ENCODE measurements around the gene TTN. TPM values are rescaled to one million over a fixed set of nuclear protein-coding genes. Genes with fewer than 3 reads are reported as not detected.

TTN gene
- total RNA-seq, 1 experiment from 2014 or later: 1.1 TPM

DNA sequence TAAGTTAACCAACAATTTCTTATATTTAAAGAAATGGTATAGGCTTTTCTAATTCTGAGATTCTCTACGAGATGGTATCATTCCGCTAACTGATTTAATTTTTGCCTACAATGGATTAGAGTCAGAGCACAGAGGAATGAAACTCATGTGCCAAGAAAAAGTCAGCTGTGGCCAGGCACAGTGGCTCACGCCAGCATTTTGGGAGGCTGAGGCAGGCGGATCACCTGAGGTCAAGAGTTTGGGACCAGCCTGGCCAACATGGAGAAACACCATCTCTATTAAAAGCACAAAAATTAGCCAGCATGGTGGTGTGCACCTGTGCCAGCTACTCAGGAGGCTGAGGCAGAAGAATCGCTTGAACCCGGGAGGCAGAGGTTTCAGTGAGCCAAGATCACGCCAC, 17.0 kb upstream of the TTN start:
- CTCF ChIA-PET: no interaction called here
- POLR2A ChIA-PET (ENCODE audit: unreplicated experiment): no interaction called here
- no TSS peak for BruUV-seq (replicated peaks)

DNA sequence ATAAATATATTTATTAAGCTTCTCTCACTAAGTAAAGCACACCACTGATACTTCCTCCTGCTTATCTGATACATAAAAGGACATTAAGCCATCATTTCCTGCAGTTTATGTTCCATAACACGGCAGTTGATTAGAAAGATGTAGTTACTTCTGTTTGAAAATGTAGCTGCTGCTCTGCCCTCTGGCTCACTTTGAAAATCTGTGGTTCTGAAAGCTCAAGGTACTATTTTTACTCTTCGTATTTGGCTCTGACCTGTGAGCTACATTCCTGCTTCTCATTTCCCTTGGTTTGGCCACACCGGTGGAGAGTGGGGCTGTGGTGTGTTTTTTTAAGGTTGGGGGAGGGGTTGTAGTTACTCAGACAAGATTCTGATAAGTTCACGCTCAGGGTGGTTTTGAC, 12.8 kb upstream of the TTN start:
- H3K4me2 ChIP-seq (ENCODE audit: low read length): no peak overlapping the region
- POLR2A ChIA-PET (ENCODE audit: unreplicated experiment): interaction anchor here (0.6 kb wide), 1 partner anchor 556 kb away, joined by 5 read pairs; no protein-coding TSS in a partner anchor
- no peaks in the 10 kb centered on the region for H3K36me3 ChIP-seq (ENCODE audit: low read depth, low read length)
- DNase-seq (no peak), ATAC-seq (no peak)
- intact Hi-C loops (cut with micrococcal nuclease): no loop called here
- BruUV-seq (replicated peaks): no TSS peak
- H3K79me2 ChIP-seq (ENCODE audit: low read length): no peaks in the 10 kb centered on the region
- peak overlapping the region; percentile 56; the same call in 1 of the 2 replicates for H2AFZ ChIP-seq (ENCODE audit: low read length)
- H3K27ac ChIP-seq (ENCODE audit: low read length): no peak overlapping the region
- H3K4me3 ChIP-seq (ENCODE audit: low read length): no peak overlapping the region
- H3K27me3 ChIP-seq (ENCODE audit: low read length): no peaks in the 10 kb centered on the region
- CTCF ChIA-PET: interaction anchor here (0.7 kb wide), 1 partner anchor 154 kb away, joined by 3 read pairs; no protein-coding TSS in a partner anchor
- H4K20me1 ChIP-seq (ENCODE audit: low read length): no peaks in the 10 kb centered on the region
- TF ChIP-seq EZH2phosphoT487 (IDR thresholded peaks at IDR 0.05; ENCODE audit: borderline replicate concordance, low read length) (no peak), EZH2 (IDR thresholded peaks at IDR 0.05; ENCODE audit: low read length, unreplicated experiment) (no peak)
- TF ChIP-seq, protein P1, sequence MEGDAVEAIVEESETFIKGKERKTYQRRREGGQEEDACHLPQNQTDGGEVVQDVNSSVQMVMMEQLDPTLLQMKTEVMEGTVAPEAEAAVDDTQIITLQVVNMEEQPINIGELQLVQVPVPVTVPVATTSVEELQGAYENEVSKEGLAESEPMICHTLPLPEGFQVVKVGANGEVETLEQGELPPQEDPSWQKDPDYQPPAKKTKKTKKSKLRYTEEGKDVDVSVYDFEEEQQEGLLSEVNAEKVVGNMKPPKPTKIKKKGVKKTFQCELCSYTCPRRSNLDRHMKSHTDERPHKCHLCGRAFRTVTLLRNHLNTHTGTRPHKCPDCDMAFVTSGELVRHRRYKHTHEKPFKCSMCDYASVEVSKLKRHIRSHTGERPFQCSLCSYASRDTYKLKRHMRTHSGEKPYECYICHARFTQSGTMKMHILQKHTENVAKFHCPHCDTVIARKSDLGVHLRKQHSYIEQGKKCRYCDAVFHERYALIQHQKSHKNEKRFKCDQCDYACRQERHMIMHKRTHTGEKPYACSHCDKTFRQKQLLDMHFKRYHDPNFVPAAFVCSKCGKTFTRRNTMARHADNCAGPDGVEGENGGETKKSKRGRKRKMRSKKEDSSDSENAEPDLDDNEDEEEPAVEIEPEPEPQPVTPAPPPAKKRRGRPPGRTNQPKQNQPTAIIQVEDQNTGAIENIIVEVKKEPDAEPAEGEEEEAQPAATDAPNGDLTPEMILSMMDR (conservative IDR thresholded peaks at IDR 0.05; ENCODE audit: low read depth, low read length): no peak
- no peaks in the 10 kb centered on the region for H3K9me3 ChIP-seq (ENCODE audit: low read length)
- no peaks in the 10 kb centered on the region for H3K9me2 ChIP-seq (replicated peaks; ENCODE audit: low read length)
- peaks cover 4% of the 10 kb centered on the region; the same call in 1 of the 2 replicates for H3K4me1 ChIP-seq (ENCODE audit: insufficient read depth, low read length)
- H3F3A ChIP-seq (ENCODE audit: low read length, unreplicated experiment): no peaks in the 10 kb centered on the region
- no peak overlapping the region for H3K9ac ChIP-seq (ENCODE audit: low read length)

More for the DNA sequence above, 17.0 kb upstream of the TTN start:
- Histone ChIP-seq H2AFZ (ENCODE audit: low read length) (no peak overlapping the region), H3K27ac (ENCODE audit: low read length) (no peak overlapping the region), H3K36me3 (ENCODE audit: low read depth, low read length) (no peaks in the 10 kb centered on the region), H3K4me1 (ENCODE audit: insufficient read depth, low read length) (peaks cover 15% of the 10 kb centered on the region), H4K20me1 (ENCODE audit: low read length) (no peaks in the 10 kb centered on the region), H3K27me3 (ENCODE audit: low read length) (no peaks in the 10 kb centered on the region), H3K4me3 (ENCODE audit: low read length) (no peak overlapping the region), H3K4me2 (ENCODE audit: low read length) (no peak overlapping the region), H3K9me2 (replicated peaks; ENCODE audit: low read length) (no peaks in the 10 kb centered on the region), H3K79me2 (ENCODE audit: low read length) (no peaks in the 10 kb centered on the region), H3K9ac (ENCODE audit: low read length) (no peak overlapping the region), H3K9me3 (ENCODE audit: low read length) (no peaks in the 10 kb centered on the region), H3F3A (ENCODE audit: low read length, unreplicated experiment) (no peaks in the 10 kb centered on the region)
- TF ChIP-seq EZH2phosphoT487 (IDR thresholded peaks at IDR 0.05; ENCODE audit: borderline replicate concordance, low read length): no peak
- TF ChIP-seq, protein P1 (conservative IDR thresholded peaks at IDR 0.05; ENCODE audit: low read depth, low read length): no peak
- TF ChIP-seq EZH2 (IDR thresholded peaks at IDR 0.05; ENCODE audit: low read length, unreplicated experiment): no peak
- DNase-seq: no peak
- no peak for ATAC-seq
- intact Hi-C loops (cut with micrococcal nuclease): no loop called here

DNA sequence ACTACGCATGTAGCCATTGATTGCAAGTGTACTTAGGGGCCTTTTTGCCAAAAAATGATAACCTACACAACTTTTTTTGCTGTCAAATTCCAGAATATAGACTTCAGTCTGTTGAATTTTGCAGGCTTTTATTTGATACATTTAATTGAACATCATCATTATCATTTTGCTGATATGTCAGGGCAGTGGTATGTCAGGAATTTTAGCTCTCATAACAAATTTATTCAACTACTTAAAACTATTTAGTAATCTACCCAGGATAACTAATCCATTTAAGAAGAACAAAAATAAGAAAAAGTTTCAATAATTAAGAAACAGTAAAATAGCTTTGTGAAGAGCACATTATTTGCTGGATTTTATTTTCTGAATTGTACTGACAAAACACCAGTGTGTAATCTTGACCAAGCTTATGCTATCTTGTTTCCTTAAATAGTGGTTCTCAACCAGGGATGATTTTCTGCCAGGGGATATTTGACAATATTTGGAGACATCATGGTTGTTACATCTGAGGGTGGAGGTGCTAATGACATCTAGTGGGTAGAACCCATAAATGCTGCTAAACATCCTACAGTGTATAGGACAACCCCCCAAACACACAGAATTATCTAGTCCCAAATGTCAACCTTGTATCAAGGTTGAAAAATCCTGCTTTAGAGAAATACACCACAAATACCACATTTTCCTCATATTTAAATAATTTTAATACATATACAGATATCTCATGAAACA, 12.1 kb upstream of the TTN start:
- CTCF ChIA-PET: interaction anchor here (0.7 kb wide), 1 partner anchor 153 kb away, joined by 3 read pairs; no protein-coding TSS in a partner anchor
- no peak for TF ChIP-seq EZH2 (IDR thresholded peaks at IDR 0.05; ENCODE audit: low read length, unreplicated experiment)
- TF ChIP-seq EZH2phosphoT487 (IDR thresholded peaks at IDR 0.05; ENCODE audit: borderline replicate concordance, low read length): no peak
- TF ChIP-seq, protein P1 (conservative IDR thresholded peaks at IDR 0.05; ENCODE audit: low read depth, low read length): no peak
- H3K4me1 ChIP-seq (ENCODE audit: insufficient read depth, low read length): no peaks in the 10 kb centered on the region; the same call in 1 of the 2 replicates
- POLR2A ChIA-PET (ENCODE audit: unreplicated experiment): interaction anchor here (0.6 kb wide), 1 partner anchor 71 kb away, joined by 3 read pairs; no protein-coding TSS in a partner anchor
- ATAC-seq (no peak), DNase-seq (no peak)
- H3K9me3 ChIP-seq (ENCODE audit: low read length): no peaks in the 10 kb centered on the region
- H3K27ac ChIP-seq (ENCODE audit: low read length): no peak overlapping the region
- intact Hi-C loops (cut with micrococcal nuclease): no loop called here
- no peaks in the 10 kb centered on the region for H3K36me3 ChIP-seq (ENCODE audit: low read depth, low read length)
- H3K4me3 ChIP-seq (ENCODE audit: low read length): no peak overlapping the region
- no peak overlapping the region for H3K4me2 ChIP-seq (ENCODE audit: low read length)
- H3F3A ChIP-seq (ENCODE audit: low read length, unreplicated experiment): no peaks in the 10 kb centered on the region
- H2AFZ ChIP-seq (ENCODE audit: low read length): no peak overlapping the region
- no peaks in the 10 kb centered on the region for H3K9me2 ChIP-seq (replicated peaks; ENCODE audit: low read length)
- no peaks in the 10 kb centered on the region for H3K79me2 ChIP-seq (ENCODE audit: low read length)
- no TSS peak for BruUV-seq (replicated peaks)
- H3K9ac ChIP-seq (ENCODE audit: low read length): no peak overlapping the region
- no peaks in the 10 kb centered on the region for H4K20me1 ChIP-seq (ENCODE audit: low read length)
- no peaks in the 10 kb centered on the region for H3K27me3 ChIP-seq (ENCODE audit: low read length)

Measured in PC-3 (cell line).